Measurements from ENCODE around the gene ERFL.

The ERFL gene

GRCh38 chr19:41928221-41928683 lies at the start of gene ERFL:
Gene ERFL (minus strand): TSS chr19:41928449. CDS start chr19:41912919, 15,530 bp downstream.
- Histone ChIP-seq H3K9me3 (no peaks in the 10 kb centered on the region), H3K4me1 (peaks cover 0 to 20% (median 16%) of the 10 kb centered on the region in 4 donors), H3K36me3 (no peaks in the 10 kb centered on the region), H3K27me3 (peaks cover 6 to 98% of the 10 kb centered on the region in 2 donors), H3K27ac (no peak within 1 kb of the TSS), H3K4me3 (peak within 1 kb of the TSS; percentile 1 to 43)
- no peak for DNase-seq
- intact Hi-C loops (cut with DNase I; ENCODE audit: low total_unique reads) = no loop called here
- TF ChIP-seq CTCF (IDR thresholded peaks at IDR 0.05) = no peak

GRCh38 chr19:41977916-41978315 lies 49.7 kb upstream of the ERFL start:
- DNase-seq = no peak
- Histone ChIP-seq H3K4me1 (no peaks in the 10 kb centered on the region), H3K4me3 (no peak overlapping the region), H3K27me3 (peaks cover 0 to 29% of the 10 kb centered on the region in 2 donors), H3K27ac (no peak overlapping the region), H3K9me3 (no peaks in the 10 kb centered on the region), H3K36me3 (no peaks in the 10 kb centered on the region)
- no peak for TF ChIP-seq CTCF (IDR thresholded peaks at IDR 0.05)
- intact Hi-C loops (cut with DNase I; ENCODE audit: low total_unique reads) = no loop called here

- DNase-seq = no peak
- Histone ChIP-seq H3K4me3 (no peak overlapping the region), H3K4me1 (no peaks in the 10 kb centered on the region), H3K27me3 (peaks cover 0 to 34% of the 10 kb centered on the region in 2 donors), H3K36me3 (no peaks in the 10 kb centered on the region), H3K9me3 (no peaks in the 10 kb centered on the region), H3K27ac (no peak overlapping the region)
- no peak for TF ChIP-seq CTCF (IDR thresholded peaks at IDR 0.05)
- intact Hi-C loops (cut with DNase I; ENCODE audit: low total_unique reads) = no loop called here
Observed at GRCh38 chr19:41974652-41975051, 46.4 kb upstream of the ERFL start.

- no peaks in the 10 kb centered on the region for H3K4me1 ChIP-seq
- no peak overlapping the region for H3K4me3 ChIP-seq
- no peak for DNase-seq
- H3K27me3 ChIP-seq = peaks cover 0 to 52% of the 10 kb centered on the region in 2 donors
- TF ChIP-seq CTCF (IDR thresholded peaks at IDR 0.05) = no peak
- no peaks in the 10 kb centered on the region for H3K36me3 ChIP-seq
- intact Hi-C loops (cut with DNase I; ENCODE audit: low total_unique reads) = no loop called here
- H3K9me3 ChIP-seq = no peaks in the 10 kb centered on the region
- no peak overlapping the region for H3K27ac ChIP-seq
Observed at GRCh38 chr19:41971363-41971762, 43.1 kb upstream of the ERFL start.

- Histone ChIP-seq H3K36me3 (no peaks in the 10 kb centered on the region), H3K27ac (no peak overlapping the region), H3K4me3 (no peak overlapping the region), H3K27me3 (peaks cover 0 to 46% of the 10 kb centered on the region in 2 donors), H3K9me3 (no peaks in the 10 kb centered on the region), H3K4me1 (no peaks in the 10 kb centered on the region)
- intact Hi-C loops (cut with DNase I; ENCODE audit: low total_unique reads) = no loop called here
- no peak for DNase-seq
- TF ChIP-seq CTCF (IDR thresholded peaks at IDR 0.05) = no peak
Observed at GRCh38 chr19:41969772-41970458, 41.7 kb upstream of the ERFL start.

All from tibial artery (tissue), 4 donors.